ENCODE measurements around the gene RNASEH2A. TPM values are rescaled to one million over a fixed set of nuclear protein-coding genes. Genes with fewer than 3 reads are reported as not detected.

RNASEH2A gene
- total RNA-seq, 1 donor from 2014 or later, result 10.5 TPM

GRCh38 chr19:12773571-12773970 is 32.8 kb upstream of the RNASEH2A start:
- Mint-ChIP-seq H3K9me3 (ENCODE audit: unreplicated experiment) (no peaks in the 10 kb centered on the region), H3K4me1 (ENCODE audit: low read depth, unreplicated experiment) (peaks cover 13% of the 10 kb centered on the region), H3K27ac (ENCODE audit: unreplicated experiment) (peak overlapping the region; percentile 73), H3K27me3 (ENCODE audit: low read depth, unreplicated experiment) (peaks cover 5% of the 10 kb centered on the region), H3K36me3 (ENCODE audit: low read depth, unreplicated experiment) (peaks cover 5% of the 10 kb centered on the region), H3K4me3 (ENCODE audit: unreplicated experiment) (peak overlapping the region; percentile 64)
- no peak for DNase-seq (ENCODE audit: low read depth)
- H3K4me2 ChIP-seq (ENCODE audit: low read length), result no peak overlapping the region
- H3K27me3 ChIP-seq (ENCODE audit: insufficient read depth, low read length), result no peaks in the 10 kb centered on the region
- H3K27ac ChIP-seq (ENCODE audit: low read depth, low read length), result no peak overlapping the region
- no peaks in the 10 kb centered on the region for H4K20me1 ChIP-seq (ENCODE audit: insufficient read depth, low read length)
- no peak overlapping the region for H2AFZ ChIP-seq (ENCODE audit: low read depth, low read length)
- no peaks in the 10 kb centered on the region for H3K36me3 ChIP-seq (ENCODE audit: insufficient read depth, low read length)
- no peak overlapping the region for H3K9ac ChIP-seq (ENCODE audit: low read length)
- TF ChIP-seq, protein P1, sequence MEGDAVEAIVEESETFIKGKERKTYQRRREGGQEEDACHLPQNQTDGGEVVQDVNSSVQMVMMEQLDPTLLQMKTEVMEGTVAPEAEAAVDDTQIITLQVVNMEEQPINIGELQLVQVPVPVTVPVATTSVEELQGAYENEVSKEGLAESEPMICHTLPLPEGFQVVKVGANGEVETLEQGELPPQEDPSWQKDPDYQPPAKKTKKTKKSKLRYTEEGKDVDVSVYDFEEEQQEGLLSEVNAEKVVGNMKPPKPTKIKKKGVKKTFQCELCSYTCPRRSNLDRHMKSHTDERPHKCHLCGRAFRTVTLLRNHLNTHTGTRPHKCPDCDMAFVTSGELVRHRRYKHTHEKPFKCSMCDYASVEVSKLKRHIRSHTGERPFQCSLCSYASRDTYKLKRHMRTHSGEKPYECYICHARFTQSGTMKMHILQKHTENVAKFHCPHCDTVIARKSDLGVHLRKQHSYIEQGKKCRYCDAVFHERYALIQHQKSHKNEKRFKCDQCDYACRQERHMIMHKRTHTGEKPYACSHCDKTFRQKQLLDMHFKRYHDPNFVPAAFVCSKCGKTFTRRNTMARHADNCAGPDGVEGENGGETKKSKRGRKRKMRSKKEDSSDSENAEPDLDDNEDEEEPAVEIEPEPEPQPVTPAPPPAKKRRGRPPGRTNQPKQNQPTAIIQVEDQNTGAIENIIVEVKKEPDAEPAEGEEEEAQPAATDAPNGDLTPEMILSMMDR (IDR thresholded peaks at IDR 0.05; ENCODE audit: insufficient read depth, low read depth, low read length), result peak; percentile 22
- TF ChIP-seq EZH2 (IDR thresholded peaks at IDR 0.05; ENCODE audit: insufficient read depth, low read length), result no peak
- peaks cover 14% of the 10 kb centered on the region for H3K4me1 ChIP-seq (ENCODE audit: insufficient read depth, low read length)
- H3K4me3 ChIP-seq (ENCODE audit: insufficient read depth, low read depth, low read length), result no peak overlapping the region
- no peak for FAIRE-seq
- no peaks in the 10 kb centered on the region for H3K9me3 ChIP-seq (ENCODE audit: insufficient read depth, low read depth, low read length)
- H3K79me2 ChIP-seq (ENCODE audit: insufficient read depth, low read length), result no peaks in the 10 kb centered on the region

- H3K9me3 ChIP-seq (ENCODE audit: insufficient read depth, low read depth, low read length), result no peaks in the 10 kb centered on the region
- H3K27ac ChIP-seq (ENCODE audit: low read depth, low read length), result peak within 1 kb of the TSS; percentile 7
- FAIRE-seq (no peak), DNase-seq (ENCODE audit: low read depth) (no peak)
- H2AFZ ChIP-seq (ENCODE audit: low read depth, low read length), result peak within 1 kb of the TSS; percentile 89
- no peaks in the 10 kb centered on the region for H3K27me3 ChIP-seq (ENCODE audit: insufficient read depth, low read length)
- peak within 1 kb of the TSS; percentile 76 for H3K9ac ChIP-seq (ENCODE audit: low read length)
- TF ChIP-seq, protein P1 (IDR thresholded peaks at IDR 0.05; ENCODE audit: insufficient read depth, low read depth, low read length), result no peak
- no peak for TF ChIP-seq EZH2 (IDR thresholded peaks at IDR 0.05; ENCODE audit: insufficient read depth, low read length)
- peak within 1 kb of the TSS; percentile 81 for H3K4me3 Mint-ChIP-seq (ENCODE audit: unreplicated experiment)
- H3K4me2 ChIP-seq (ENCODE audit: low read length), result peak within 1 kb of the TSS; percentile 97
- H3K36me3 Mint-ChIP-seq (ENCODE audit: low read depth, unreplicated experiment), result peaks cover 5% of the 10 kb centered on the region
- H3K4me3 ChIP-seq (ENCODE audit: insufficient read depth, low read depth, low read length), result peak within 1 kb of the TSS; percentile 67
- H3K4me1 ChIP-seq (ENCODE audit: insufficient read depth, low read length), result peaks cover 27% of the 10 kb centered on the region
- no peaks in the 10 kb centered on the region for H3K9me3 Mint-ChIP-seq (ENCODE audit: unreplicated experiment)
- no peaks in the 10 kb centered on the region for H3K36me3 ChIP-seq (ENCODE audit: insufficient read depth, low read length)
- peaks cover 23% of the 10 kb centered on the region for H3K4me1 Mint-ChIP-seq (ENCODE audit: low read depth, unreplicated experiment)
- peaks cover 5% of the 10 kb centered on the region for H3K27me3 Mint-ChIP-seq (ENCODE audit: low read depth, unreplicated experiment)
- no peaks in the 10 kb centered on the region for H4K20me1 ChIP-seq (ENCODE audit: insufficient read depth, low read length)
- no peaks in the 10 kb centered on the region for H3K79me2 ChIP-seq (ENCODE audit: insufficient read depth, low read length)
- peak within 1 kb of the TSS; percentile 58 for H3K27ac Mint-ChIP-seq (ENCODE audit: unreplicated experiment)
Observed at GRCh38 chr19:12774588-12775555, 31.5 kb upstream of the RNASEH2A start, which contains the start of gene HOOK2. Gene HOOK2 (minus strand): TSS chr19:12775552. CDS start chr19:12775449, 103 bp downstream.

All from astrocyte (in vitro differentiated cells and primary cell).